Activated T-helper 1 cell treated with anti-CD3 and anti-CD28 coated beads, Interleukin-12 subunit alpha, Interleukin-12 subunit beta, Interleukin-2, Interleukin-4 antibody, amounts not matched to agents 30 ng/mL and 10 ng/mL and 1 ng/mL, durations not matched to agents 14 hours and 24 hours and 36 hours (primary cell): ENCODE measurements around the gene SLC5A8. TPM values are rescaled to one million over a fixed set of nuclear protein-coding genes. Genes with fewer than 3 reads are reported as not detected.
"Not testable (repeated sequence)": the region's sequence is repeated elsewhere in the genome, so short reads cannot be mapped to it uniquely, and the experiment has no call there.

ENCODE experiments used
- DNase-seq: peaks from one replicate; pipeline ENCODE4 v3.0.0; 2021; ENCODE audit warnings: low spot score
- H3K27ac Mint-ChIP-seq: one replicate; pipeline ENCODE4 v1.8.0; 2021; ENCODE audit warnings: mild to moderate bottlenecking, mixed read lengths
- H3K27me3 Mint-ChIP-seq: one replicate; pipeline ENCODE4 v1.8.0; 2022; ENCODE audit warnings: mild to moderate bottlenecking, moderate library complexity, mixed read lengths; ENCODE audit not compliant: insufficient read depth
- H3K36me3 Mint-ChIP-seq: one replicate; pipeline ENCODE4 v1.8.0; 2021; ENCODE audit warnings: low read depth, mixed read lengths
- H3K4me1 Mint-ChIP-seq: one replicate; pipeline ENCODE4 v1.8.0; 2021; ENCODE audit warnings: low read depth, mixed read lengths
- H3K4me3 Mint-ChIP-seq: one replicate; pipeline ENCODE4 v1.8.0; 2021; ENCODE audit warnings: mild to moderate bottlenecking, moderate library complexity, mixed read lengths
- H3K9me3 Mint-ChIP-seq: one replicate; pipeline ENCODE4 v1.8.0; 2021; ENCODE audit warnings: mixed read lengths
- intact Hi-C: fragments of 100-400 bp; cut with micrococcal nuclease; formaldehyde crosslinking; loops from one replicate; pipeline ENCODE4 v1.15.1; 2024
- total RNA-seq: library from RNA; stranded (reverse); gene quantifications from 2 replicates; pipeline ENCODE4 v1.2.3, GENCODE V29; 2022

Gene SLC5A8
- total RNA-seq, 1 donor from 2014 or later = not detected

- intact Hi-C loops = no loop called here
- H3K27ac Mint-ChIP-seq = no peak overlapping the region
- H3K27me3 Mint-ChIP-seq = peaks cover 23% of the 10 kb centered on the region
- no peaks in the 10 kb centered on the region for H3K4me1 Mint-ChIP-seq
- no peaks in the 10 kb centered on the region for H3K36me3 Mint-ChIP-seq
- no peak for DNase-seq
- H3K9me3 Mint-ChIP-seq = no peaks in the 10 kb centered on the region
- H3K4me3 Mint-ChIP-seq = no peak overlapping the region
These were observed 2.8 kb downstream of the SLC5A8 start for GRCh38 chr12:101207086-101207780.

GRCh38 chr12:101204602-101205304 is 5.3 kb downstream of the SLC5A8 start:
- Mint-ChIP-seq H3K4me3 (no peak overlapping the region), H3K4me1 (no peaks in the 10 kb centered on the region), H3K9me3 (no peaks in the 10 kb centered on the region), H3K27me3 (peaks cover 14% of the 10 kb centered on the region), H3K36me3 (no peaks in the 10 kb centered on the region), H3K27ac (no peak overlapping the region)
- no peak for DNase-seq
- intact Hi-C loops = no loop called here

GRCh38 chr12:101200824-101201223 is 9.2 kb downstream of the SLC5A8 start:
- DNase-seq = no peak
- Mint-ChIP-seq H3K27ac (no peak overlapping the region), H3K4me1 (no peaks in the 10 kb centered on the region)

GRCh38 chr12:101200145-101200544 is 9.9 kb downstream of the SLC5A8 start:
- no peak for DNase-seq
- Mint-ChIP-seq H3K27me3 (peaks cover 2% of the 10 kb centered on the region), H3K27ac (no peak overlapping the region), H3K4me1 (no peaks in the 10 kb centered on the region), H3K36me3 (no peaks in the 10 kb centered on the region), H3K4me3 (no peak overlapping the region), H3K9me3 (no peaks in the 10 kb centered on the region)
- intact Hi-C loops = no loop called here

More at GRCh38 chr12:101200824-101201223, 9.2 kb downstream of the SLC5A8 start:
- Mint-ChIP-seq H3K36me3 (no peaks in the 10 kb centered on the region), H3K27me3 (peaks cover 3% of the 10 kb centered on the region), H3K4me3 (no peak overlapping the region), H3K9me3 (no peaks in the 10 kb centered on the region)
- intact Hi-C loops = no loop called here

GRCh38 chr12:101186291-101186690 is 23.7 kb downstream of the SLC5A8 start:
- Mint-ChIP-seq H3K9me3 (no peaks in the 10 kb centered on the region), H3K4me3 (no peak overlapping the region), H3K27ac (no peak overlapping the region), H3K36me3 (no peaks in the 10 kb centered on the region), H3K27me3 (peaks cover 5% of the 10 kb centered on the region), H3K4me1 (no peaks in the 10 kb centered on the region)
- intact Hi-C loops = no loop called here
- no peak for DNase-seq

GRCh38 chr12:101181776-101182175 is 28.3 kb downstream of the SLC5A8 start:
- Mint-ChIP-seq H3K27ac (no peak overlapping the region), H3K4me1 (no peaks in the 10 kb centered on the region), H3K27me3 (peaks cover 4% of the 10 kb centered on the region), H3K9me3 (no peaks in the 10 kb centered on the region), H3K4me3 (no peak overlapping the region), H3K36me3 (no peaks in the 10 kb centered on the region)
- intact Hi-C loops = no loop called here
- no peak for DNase-seq

- no peaks in the 10 kb centered on the region for H3K27me3 Mint-ChIP-seq
- H3K36me3 Mint-ChIP-seq = no peaks in the 10 kb centered on the region
- intact Hi-C loops = no loop called here
- no peaks in the 10 kb centered on the region for H3K4me1 Mint-ChIP-seq
- no peak for DNase-seq
- H3K9me3 Mint-ChIP-seq = no peaks in the 10 kb centered on the region
- no peak overlapping the region for H3K27ac Mint-ChIP-seq
- no peak overlapping the region for H3K4me3 Mint-ChIP-seq
These were observed 35.5 kb downstream of the SLC5A8 start for GRCh38 chr12:101174541-101174940.

GRCh38 chr12:101173197-101173749 is 36.8 kb downstream of the SLC5A8 start:
- no peaks in the 10 kb centered on the region for H3K27me3 Mint-ChIP-seq
- no peaks in the 10 kb centered on the region for H3K36me3 Mint-ChIP-seq
- DNase-seq = no peak
- H3K4me1 Mint-ChIP-seq = no peaks in the 10 kb centered on the region
- intact Hi-C loops = no loop called here
- H3K27ac Mint-ChIP-seq = no peak overlapping the region
- H3K9me3 Mint-ChIP-seq = no peaks in the 10 kb centered on the region
- no peak overlapping the region for H3K4me3 Mint-ChIP-seq

GRCh38 chr12:101172316-101172715 is 37.7 kb downstream of the SLC5A8 start:
- Mint-ChIP-seq H3K9me3 (no peaks in the 10 kb centered on the region), H3K4me1 (no peaks in the 10 kb centered on the region), H3K36me3 (no peaks in the 10 kb centered on the region), H3K27ac (no peak overlapping the region), H3K27me3 (no peaks in the 10 kb centered on the region), H3K4me3 (no peak overlapping the region)
- no peak for DNase-seq
- intact Hi-C loops = no loop called here

GRCh38 chr12:101168001-101168400 is 42.0 kb downstream of the SLC5A8 start:
- H3K27me3 Mint-ChIP-seq = no peaks in the 10 kb centered on the region
- H3K27ac Mint-ChIP-seq = no peak overlapping the region
- H3K9me3 Mint-ChIP-seq = no peaks in the 10 kb centered on the region
- no peaks in the 10 kb centered on the region for H3K36me3 Mint-ChIP-seq
- DNase-seq = no peak
- H3K4me1 Mint-ChIP-seq = no peaks in the 10 kb centered on the region
- intact Hi-C loops = no loop called here
- H3K4me3 Mint-ChIP-seq = no peak overlapping the region

GRCh38 chr12:101166866-101167265 is 43.2 kb downstream of the SLC5A8 start:
- Mint-ChIP-seq H3K4me3 (no peak overlapping the region), H3K36me3 (no peaks in the 10 kb centered on the region), H3K27me3 (no peaks in the 10 kb centered on the region), H3K27ac (no peak overlapping the region), H3K4me1 (no peaks in the 10 kb centered on the region), H3K9me3 (no peaks in the 10 kb centered on the region)
- intact Hi-C loops = no loop called here
- DNase-seq = no peak

- no peak overlapping the region for H3K27ac Mint-ChIP-seq
- H3K36me3 Mint-ChIP-seq = no peaks in the 10 kb centered on the region
- no peaks in the 10 kb centered on the region for H3K4me1 Mint-ChIP-seq
- no peaks in the 10 kb centered on the region for H3K27me3 Mint-ChIP-seq
- H3K9me3 Mint-ChIP-seq = no peaks in the 10 kb centered on the region
- no peak overlapping the region for H3K4me3 Mint-ChIP-seq
- no peak for DNase-seq
- intact Hi-C loops = no loop called here
These were observed 44.7 kb downstream of the SLC5A8 start for GRCh38 chr12:101165319-101165718.

- H3K4me1 Mint-ChIP-seq, H3K36me3 Mint-ChIP-seq, DNase-seq, H3K4me3 Mint-ChIP-seq, H3K27ac Mint-ChIP-seq, H3K9me3 Mint-ChIP-seq, H3K27me3 Mint-ChIP-seq, intact Hi-C loops: not testable (repeated sequence)
These were observed 64.1 kb downstream of the SLC5A8 start for GRCh38 chr12:101145777-101146431.
